Caco-2 (cell line): Measurements from ENCODE around the gene ATP13A1. TPM values are rescaled to one million over a fixed set of nuclear protein-coding genes. Genes with fewer than 3 reads are reported as not detected.
A peak's percentile ranks its signal among the peaks of the same experiment; 100 is the strongest.

ENCODE experiments used
- BruUV-seq: library from RNA; stranded (reverse); fragments of 400-500 nt; replicated peaks from 2 replicates; lab custom pipeline; 2021; lab: Mats Ljungman, UMichigan
- CTCF ChIA-PET: fragments of 300-600 bp; sonication (Branson Sonifier 250); formaldehyde crosslinking; loops from one replicate; lab custom pipeline; 2022; ENCODE audit warnings: antibody characterized with exemption; lab: Charles Lee
- POLR2A ChIA-PET: fragments of 300-600 bp; sonication (Branson Sonifier 250); formaldehyde crosslinking; loops from one replicate; lab custom pipeline; 2022; ENCODE audit warnings: antibody characterized with exemption; lab: Charles Lee
- DNase-seq, 2 experiments: peaks; one replicate each; pipeline versions ENCODE4 v3.0.0 to v3.0.0-alpha.2; 2020 to 2022
- H3K27me3 ChIP-seq: replicated peaks from 2 replicates; pipeline ENCODE4 v1.6.0; 2011; ENCODE audit warnings: low read length; ENCODE audit not compliant: control insufficient read depth, insufficient read depth
- H3K36me3 ChIP-seq: 2 replicates; pipeline ENCODE4 v1.5.1; 2011; ENCODE audit warnings: low read length; ENCODE audit not compliant: control insufficient read depth, insufficient read depth
- H3K4me1 ChIP-seq: fragments of 250-450 bp; sonication (Bioruptor Pico); 2 replicates; pipeline ENCODE4 v1.5.1; 2020; ENCODE audit warnings: mild to moderate bottlenecking
- H3K4me3 ChIP-seq: 2 replicates; pipeline ENCODE4 v1.5.1; 2011; ENCODE audit warnings: low read depth, mild to moderate bottlenecking, control low read depth, low read length
- H3K9me3 ChIP-seq: fragments of 250-450 bp; sonication (Bioruptor Pico); 2 replicates; pipeline ENCODE4 v1.5.1; 2020; ENCODE audit warnings: mild to moderate bottlenecking, moderate library complexity
- H3K27ac Mint-ChIP-seq: one replicate; pipeline ENCODE4 v1.8.0; 2022; ENCODE audit warnings: mixed read lengths; ENCODE audit not compliant: unreplicated experiment
- H3K27me3 Mint-ChIP-seq: one replicate; pipeline ENCODE4 v1.8.0; 2022; ENCODE audit warnings: mixed read lengths; ENCODE audit not compliant: insufficient read depth, unreplicated experiment
- H3K36me3 Mint-ChIP-seq: one replicate; pipeline ENCODE4 v1.8.0; 2022; ENCODE audit warnings: mild to moderate bottlenecking, mixed read lengths; ENCODE audit not compliant: insufficient read depth, unreplicated experiment
- H3K4me1 Mint-ChIP-seq: one replicate; pipeline ENCODE4 v1.8.0; 2022; ENCODE audit warnings: low read depth, mixed read lengths; ENCODE audit not compliant: unreplicated experiment
- H3K4me3 Mint-ChIP-seq: one replicate; pipeline ENCODE4 v1.8.0; 2022; ENCODE audit warnings: mild to moderate bottlenecking, moderate library complexity, mixed read lengths; ENCODE audit not compliant: unreplicated experiment
- H3K9me3 Mint-ChIP-seq: one replicate; pipeline ENCODE4 v1.8.0; 2022; ENCODE audit warnings: mixed read lengths; ENCODE audit not compliant: unreplicated experiment
- intact Hi-C: fragments of 100-400 bp; cut with micrococcal nuclease; formaldehyde crosslinking; loops from one replicate; pipeline ENCODE4 v1.10.0; 2022; ENCODE audit not compliant: unreplicated experiment
- total RNA-seq: library from RNA; stranded (reverse); gene quantifications from 2 replicates; pipeline ENCODE4 v1.2.3, GENCODE V29; 2022
- TF ChIP-seq, protein P1 (sequence below), 2 experiments: fragments of 200-600 bp in 1 of 2; IDR thresholded peaks; 1 replicate in 1 of 2; 2 replicates in 1 of 2; pipeline versions ENCODE4 v1.5.1 to v1.8.0; 2011 to 2022; ENCODE audit warnings: antibody characterized with exemption in 1 of 2, control low read depth in 1 of 2, inconsistent platforms in 1 of 2, low read depth in 1 of 2, low read length in 1 of 2, mild to moderate bottlenecking in 1 of 2, moderate library complexity in 1 of 2; ENCODE audit not compliant: insufficient read depth in 1 of 2, severe bottlenecking in 1 of 2, unreplicated experiment in 1 of 2

Gene ATP13A1
- total RNA-seq, 1 experiment from 2014 or later, result 83.0 TPM

DNA sequence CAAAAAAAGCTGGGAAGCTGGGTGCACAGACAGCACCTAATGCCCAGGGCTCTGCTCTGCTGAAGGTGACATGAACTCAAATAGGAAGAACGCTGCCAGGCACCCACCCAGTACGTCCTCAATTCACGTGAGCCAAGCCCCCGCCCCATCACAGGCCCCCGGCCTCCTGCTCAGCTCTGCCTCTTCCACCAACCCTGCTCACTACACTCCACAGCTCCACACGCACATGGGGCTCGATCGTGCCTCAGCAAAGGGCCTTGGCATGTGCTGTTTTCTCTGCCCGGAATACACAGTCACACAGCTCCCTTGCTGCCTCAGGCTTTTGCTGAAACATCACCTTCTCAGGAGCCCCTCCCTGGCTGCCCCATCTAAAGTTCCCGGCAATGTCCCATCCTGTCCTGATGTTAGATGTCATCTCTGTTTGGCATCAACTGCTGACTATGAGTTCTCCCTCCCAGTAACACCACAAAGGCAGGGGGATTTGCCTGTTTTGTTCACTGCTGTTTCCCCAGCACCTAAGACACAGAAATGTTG is 2.3 kb downstream of the ATP13A1 start:
- H3K9me3 Mint-ChIP-seq, result no peaks in the 10 kb centered on the region
- TF ChIP-seq, protein P1, sequence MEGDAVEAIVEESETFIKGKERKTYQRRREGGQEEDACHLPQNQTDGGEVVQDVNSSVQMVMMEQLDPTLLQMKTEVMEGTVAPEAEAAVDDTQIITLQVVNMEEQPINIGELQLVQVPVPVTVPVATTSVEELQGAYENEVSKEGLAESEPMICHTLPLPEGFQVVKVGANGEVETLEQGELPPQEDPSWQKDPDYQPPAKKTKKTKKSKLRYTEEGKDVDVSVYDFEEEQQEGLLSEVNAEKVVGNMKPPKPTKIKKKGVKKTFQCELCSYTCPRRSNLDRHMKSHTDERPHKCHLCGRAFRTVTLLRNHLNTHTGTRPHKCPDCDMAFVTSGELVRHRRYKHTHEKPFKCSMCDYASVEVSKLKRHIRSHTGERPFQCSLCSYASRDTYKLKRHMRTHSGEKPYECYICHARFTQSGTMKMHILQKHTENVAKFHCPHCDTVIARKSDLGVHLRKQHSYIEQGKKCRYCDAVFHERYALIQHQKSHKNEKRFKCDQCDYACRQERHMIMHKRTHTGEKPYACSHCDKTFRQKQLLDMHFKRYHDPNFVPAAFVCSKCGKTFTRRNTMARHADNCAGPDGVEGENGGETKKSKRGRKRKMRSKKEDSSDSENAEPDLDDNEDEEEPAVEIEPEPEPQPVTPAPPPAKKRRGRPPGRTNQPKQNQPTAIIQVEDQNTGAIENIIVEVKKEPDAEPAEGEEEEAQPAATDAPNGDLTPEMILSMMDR (IDR thresholded peaks at IDR 0.05; ENCODE audit: insufficient read depth in 1 of 2, low read depth in 1 of 2, low read length in 1 of 2, severe bottlenecking in 1 of 2, unreplicated experiment in 1 of 2), result no peak
- no peak overlapping the region for H3K27ac Mint-ChIP-seq
- no peaks in the 10 kb centered on the region; the same call in none of the 2 replicates for H3K36me3 ChIP-seq
- H3K4me1 Mint-ChIP-seq, result no peaks in the 10 kb centered on the region
- POLR2A ChIA-PET, result no interaction called here
- H3K27me3 ChIP-seq, result no peaks in the 10 kb centered on the region
- peaks cover 29% of the 10 kb centered on the region for H3K36me3 Mint-ChIP-seq
- H3K4me1 ChIP-seq, result no peaks in the 10 kb centered on the region
- H3K4me3 ChIP-seq, result no peak overlapping the region
- no peak for DNase-seq
- H3K9me3 ChIP-seq, result no peaks in the 10 kb centered on the region
- intact Hi-C loops, result loop anchor here (10.0 kb wide), 1 partner anchor 204 kb away; the partner anchor contains the start of gene ZNF253
- H3K27me3 Mint-ChIP-seq, result no peaks in the 10 kb centered on the region
- BruUV-seq, result no TSS peak
- CTCF ChIA-PET, result no interaction called here
- peak overlapping the region; percentile 82 for H3K4me3 Mint-ChIP-seq

GRCh38 chr19:19659646-19660245 is 3.7 kb downstream of the ATP13A1 start:
- H3K4me1 ChIP-seq, result no peaks in the 10 kb centered on the region
- no peak overlapping the region for H3K4me3 Mint-ChIP-seq
- peaks cover 35% of the 10 kb centered on the region for H3K36me3 Mint-ChIP-seq
- TF ChIP-seq, protein P1 (IDR thresholded peaks at IDR 0.05; ENCODE audit: insufficient read depth in 1 of 2, low read depth in 1 of 2, low read length in 1 of 2, severe bottlenecking in 1 of 2, unreplicated experiment in 1 of 2), result no peak
- no peaks in the 10 kb centered on the region for H3K27me3 Mint-ChIP-seq
- DNase-seq, result no peak
- no peaks in the 10 kb centered on the region for H3K9me3 Mint-ChIP-seq
- H3K27ac Mint-ChIP-seq, result no peak overlapping the region
- H3K4me3 ChIP-seq, result no peak overlapping the region
- no peaks in the 10 kb centered on the region for H3K9me3 ChIP-seq
- BruUV-seq, result no TSS peak
- no peaks in the 10 kb centered on the region for H3K27me3 ChIP-seq
- intact Hi-C loops, result loop anchor here (10.0 kb wide), 1 partner anchor 205 kb away; the partner anchor contains the start of gene ZNF253
- ChIA-PET CTCF (no interaction called here), POLR2A (no interaction called here)
- H3K4me1 Mint-ChIP-seq, result no peaks in the 10 kb centered on the region
- peaks cover 2% of the 10 kb centered on the region for H3K36me3 ChIP-seq

GRCh38 chr19:19657397-19657783 is 6.1 kb downstream of the ATP13A1 start:
- no peak for DNase-seq
- no TSS peak for BruUV-seq
- H3K4me1 ChIP-seq, result no peaks in the 10 kb centered on the region
- H3K27me3 ChIP-seq, result no peaks in the 10 kb centered on the region
- peaks cover 2% of the 10 kb centered on the region for H3K36me3 ChIP-seq
- H3K9me3 ChIP-seq, result no peaks in the 10 kb centered on the region
- intact Hi-C loops, result no loop called here
- Mint-ChIP-seq H3K36me3 (peaks cover 37% of the 10 kb centered on the region), H3K4me1 (no peaks in the 10 kb centered on the region), H3K9me3 (no peaks in the 10 kb centered on the region), H3K4me3 (no peak overlapping the region), H3K27me3 (no peaks in the 10 kb centered on the region), H3K27ac (no peak overlapping the region)
- TF ChIP-seq, protein P1 (IDR thresholded peaks at IDR 0.05; ENCODE audit: insufficient read depth in 1 of 2, low read depth in 1 of 2, low read length in 1 of 2, severe bottlenecking in 1 of 2, unreplicated experiment in 1 of 2), result no peak
- H3K4me3 ChIP-seq, result no peak overlapping the region
- CTCF ChIA-PET, result no interaction called here
- POLR2A ChIA-PET, result no interaction called here
